GM19193 (cell line): ENCODE data around the gene TMEM209.

ENCODE experiments used
- POLR2A ChIP-seq: IDR thresholded peaks from 4 replicates; pipeline ENCODE4 v1.6.1; 2011; ENCODE audit not compliant: insufficient read depth, insufficient read length; ENCODE audit errors: extremely low read depth

Gene TMEM209

DNA sequence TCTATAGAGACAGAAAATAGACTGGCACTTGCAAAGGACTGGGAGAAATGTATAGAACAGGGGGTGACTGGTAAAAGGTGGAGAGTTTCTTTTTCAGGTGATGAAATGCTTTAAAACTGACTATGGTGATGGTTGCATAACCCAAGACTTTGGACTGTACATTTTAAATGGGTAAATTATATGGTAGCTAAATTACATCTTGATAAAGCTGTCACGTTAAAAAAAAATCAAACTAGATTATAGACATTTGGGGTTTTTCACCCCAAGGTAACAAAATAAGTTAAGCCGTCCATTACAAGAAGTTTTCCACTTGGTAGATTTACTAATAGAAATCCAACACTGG is 24.0 kb downstream of the TMEM209 start:
- TF ChIP-seq POLR2A: no peak

DNA sequence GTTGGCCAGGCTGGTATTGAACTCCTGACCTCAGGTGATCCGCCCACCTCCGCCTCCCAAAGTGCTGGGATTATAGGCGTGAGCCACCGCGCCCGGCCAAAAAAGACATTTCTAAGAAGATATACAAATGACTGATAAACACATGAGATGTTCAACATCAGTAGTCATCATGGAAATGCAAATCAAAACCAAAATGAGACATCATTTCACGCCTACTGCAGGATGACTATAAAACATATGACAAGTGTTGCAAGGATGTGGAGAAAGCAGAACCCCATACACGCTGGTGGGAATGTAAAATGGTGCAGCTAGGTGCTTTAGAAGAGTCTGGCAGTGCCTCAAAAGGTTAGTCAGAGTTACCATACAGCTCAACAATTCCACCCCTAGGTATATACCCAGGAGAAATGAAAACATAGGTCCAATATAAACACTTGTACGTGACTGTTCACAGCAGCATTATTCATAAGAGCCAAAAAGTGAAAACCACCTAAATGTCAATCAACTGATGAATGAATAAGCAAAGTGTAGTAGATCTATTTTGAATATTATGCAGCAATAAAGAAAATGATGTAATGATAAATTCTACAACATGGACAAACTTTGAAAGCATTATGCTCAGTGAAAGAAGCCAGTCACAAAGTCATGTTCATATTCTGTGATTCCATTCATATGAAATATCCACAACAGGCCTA is 24.5 kb downstream of the TMEM209 start:
- TF ChIP-seq POLR2A: no peak

DNA sequence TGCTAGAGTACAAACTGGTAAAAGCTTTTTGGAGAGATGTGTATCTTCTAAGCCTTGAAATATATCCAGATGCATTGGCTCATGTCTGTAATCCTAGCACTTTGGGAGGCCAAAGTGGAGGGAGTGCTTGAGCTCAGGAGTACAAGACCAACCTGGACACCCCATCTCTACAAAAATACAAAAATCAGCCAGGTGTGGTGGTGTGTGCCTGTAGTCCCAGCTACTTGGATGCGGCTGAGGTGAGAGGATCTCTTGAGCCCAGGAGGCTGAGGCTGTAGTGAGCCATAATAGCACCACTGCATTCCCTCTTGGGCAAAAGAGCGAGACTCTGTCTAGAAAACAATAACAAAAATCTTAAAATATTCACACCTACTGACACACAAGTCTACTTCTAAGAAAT is 25.6 kb downstream of the TMEM209 start:
- no peak for TF ChIP-seq POLR2A

DNA sequence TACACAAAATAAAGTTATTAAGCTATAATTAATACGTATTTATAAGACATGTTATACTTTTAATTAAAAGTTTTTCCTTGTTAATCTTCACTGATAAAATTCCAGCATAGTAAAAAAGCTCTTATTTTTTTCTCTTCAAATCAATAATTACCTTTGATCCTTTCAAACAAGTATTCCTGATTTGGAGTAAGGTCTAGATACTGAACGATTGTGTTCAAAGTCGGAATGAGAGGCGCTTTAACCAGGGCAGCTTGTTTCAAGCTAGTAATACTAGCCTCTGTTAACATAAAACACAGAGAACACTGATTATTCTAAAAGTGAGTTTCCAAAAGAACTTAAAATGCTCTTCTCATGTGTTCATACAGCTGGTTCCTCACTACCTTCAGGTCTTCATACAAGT is 27.0 kb downstream of the TMEM209 start:
- TF ChIP-seq POLR2A: no peak

DNA sequence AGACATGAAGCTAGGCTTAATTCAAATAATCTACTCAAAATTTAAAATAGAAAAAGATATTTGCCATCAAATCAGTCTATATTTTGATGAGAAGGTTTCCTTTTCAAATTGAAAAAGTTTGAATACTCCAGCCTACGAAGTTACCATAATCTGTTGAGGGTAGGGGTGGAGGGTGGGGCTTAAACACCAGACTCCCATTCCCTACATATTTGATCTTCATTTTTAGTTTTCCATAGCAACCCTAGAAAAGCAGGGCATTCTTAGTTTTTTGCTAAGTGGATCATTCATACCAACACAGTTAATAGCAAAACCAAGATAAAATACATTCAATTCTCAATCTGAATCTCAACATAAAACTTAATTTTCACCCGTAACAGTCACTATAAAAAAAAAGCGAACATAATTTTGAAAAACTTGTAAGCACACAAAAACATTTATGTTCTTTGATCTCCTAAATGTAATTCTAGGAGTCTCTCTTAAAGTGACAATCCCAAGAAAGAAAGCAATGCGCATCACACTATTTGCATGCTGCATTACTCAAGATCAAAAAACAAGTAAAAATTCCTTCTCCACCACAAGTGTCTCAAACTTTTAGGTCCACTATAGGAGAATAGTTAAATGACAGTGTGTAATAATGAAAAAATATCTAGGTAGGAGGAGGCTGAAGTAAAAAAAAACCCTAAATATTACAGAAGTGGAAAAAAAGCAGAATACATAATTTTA is 30.8 kb downstream of the TMEM209 start:
- TF ChIP-seq POLR2A: no peak

DNA sequence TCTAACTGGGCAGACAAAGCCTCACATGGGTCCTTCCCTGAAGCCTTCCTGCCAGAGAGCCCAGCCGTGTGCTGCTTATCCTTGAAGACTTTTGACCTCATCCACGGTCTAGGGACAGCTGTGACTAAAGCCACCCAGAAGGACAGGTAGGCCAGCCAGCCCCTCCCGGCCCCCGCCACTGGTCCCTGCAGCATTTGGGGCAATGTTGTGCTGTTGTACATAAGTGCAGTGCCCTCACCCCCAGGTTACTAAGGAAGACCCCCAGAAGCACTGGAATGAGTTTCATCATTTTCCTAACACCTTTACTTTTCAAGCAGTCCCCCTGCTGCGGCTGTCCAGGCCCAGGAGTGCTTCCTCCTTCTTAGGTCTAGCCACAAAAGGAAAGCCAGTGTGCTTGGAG is 43.0 kb downstream of the TMEM209 start:
- TF ChIP-seq POLR2A: no peak

DNA sequence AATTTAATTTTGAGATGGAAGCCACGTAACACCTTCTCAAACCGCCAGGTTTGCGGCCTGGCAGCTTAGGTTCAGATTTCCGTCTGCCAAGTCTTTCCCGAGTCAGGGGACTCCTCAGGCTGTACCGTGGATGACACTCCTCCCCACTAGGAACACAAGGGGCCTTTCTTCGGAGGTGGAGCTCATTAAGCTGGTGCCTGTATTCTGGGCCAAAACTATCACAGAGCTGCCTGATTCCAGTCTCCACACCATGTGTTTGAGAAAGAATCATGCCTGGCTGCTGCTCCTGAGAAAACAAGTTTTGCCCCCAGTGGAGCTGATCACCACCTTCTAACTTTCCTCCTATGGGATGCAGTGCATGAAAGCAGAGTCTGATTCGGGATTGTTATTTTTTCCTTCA is 44.8 kb downstream of the TMEM209 start:
- TF ChIP-seq POLR2A: no peak

DNA sequence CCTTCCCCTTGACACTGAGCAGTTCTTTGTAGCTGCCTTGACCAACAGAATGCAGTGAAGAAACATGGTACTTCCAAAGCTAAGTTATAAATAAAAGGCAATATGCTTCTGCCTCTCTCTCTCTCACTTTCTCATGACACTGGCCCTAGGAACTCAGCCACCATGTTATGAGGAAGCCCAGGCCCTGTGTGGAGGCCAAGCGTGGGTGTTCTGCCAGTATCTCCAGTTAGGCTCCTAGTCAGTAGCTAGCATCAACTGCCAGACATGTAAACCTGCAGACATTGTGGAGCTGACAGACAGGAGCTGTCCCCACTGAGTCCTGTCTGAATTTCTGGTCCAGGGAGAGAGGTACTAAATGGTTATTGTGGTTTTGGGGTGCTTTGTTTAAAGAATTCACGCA is 45.2 kb downstream of the TMEM209 start:
- TF ChIP-seq POLR2A: no peak

DNA sequence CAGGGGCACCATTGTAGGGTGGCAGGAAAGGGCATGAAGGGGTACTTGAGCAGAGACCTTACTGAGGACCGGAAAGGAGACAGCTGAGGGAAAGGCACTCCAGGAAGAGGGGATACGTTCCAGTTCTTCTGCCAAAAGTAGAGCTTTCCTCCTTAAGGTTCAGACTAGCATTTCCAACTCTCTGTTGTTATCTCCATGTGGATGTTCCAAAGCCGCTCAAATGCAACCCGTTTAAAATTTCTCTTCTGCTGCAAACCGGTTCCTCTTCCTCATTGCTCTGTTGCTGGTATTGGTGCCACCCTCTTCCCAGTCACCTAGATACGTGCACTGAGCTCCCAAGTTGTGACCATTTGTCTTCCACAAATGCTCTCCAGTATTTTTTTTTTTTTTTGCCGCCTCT is 47.5 kb downstream of the TMEM209 start:
- no peak for TF ChIP-seq POLR2A

DNA sequence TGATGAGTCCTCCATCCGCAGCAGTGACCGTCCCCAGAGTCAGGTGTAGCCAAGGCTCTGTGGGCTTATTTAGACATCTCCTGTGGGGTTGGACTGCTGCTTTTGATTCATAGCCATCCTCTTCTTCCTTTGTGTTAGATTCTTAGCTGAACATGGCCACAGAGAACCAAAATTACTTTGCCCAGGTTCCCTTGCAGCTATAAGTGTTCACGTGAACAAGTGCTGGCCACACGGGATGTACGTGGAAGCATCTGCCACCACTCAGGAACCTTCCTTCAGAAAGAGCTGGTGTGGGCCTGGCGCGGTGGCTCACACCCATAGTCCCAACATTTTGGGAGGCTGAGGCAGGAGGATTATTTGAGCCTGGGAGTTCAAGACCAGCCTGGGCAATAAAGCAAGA is 49.1 kb downstream of the TMEM209 start:
- no peak for TF ChIP-seq POLR2A

DNA sequence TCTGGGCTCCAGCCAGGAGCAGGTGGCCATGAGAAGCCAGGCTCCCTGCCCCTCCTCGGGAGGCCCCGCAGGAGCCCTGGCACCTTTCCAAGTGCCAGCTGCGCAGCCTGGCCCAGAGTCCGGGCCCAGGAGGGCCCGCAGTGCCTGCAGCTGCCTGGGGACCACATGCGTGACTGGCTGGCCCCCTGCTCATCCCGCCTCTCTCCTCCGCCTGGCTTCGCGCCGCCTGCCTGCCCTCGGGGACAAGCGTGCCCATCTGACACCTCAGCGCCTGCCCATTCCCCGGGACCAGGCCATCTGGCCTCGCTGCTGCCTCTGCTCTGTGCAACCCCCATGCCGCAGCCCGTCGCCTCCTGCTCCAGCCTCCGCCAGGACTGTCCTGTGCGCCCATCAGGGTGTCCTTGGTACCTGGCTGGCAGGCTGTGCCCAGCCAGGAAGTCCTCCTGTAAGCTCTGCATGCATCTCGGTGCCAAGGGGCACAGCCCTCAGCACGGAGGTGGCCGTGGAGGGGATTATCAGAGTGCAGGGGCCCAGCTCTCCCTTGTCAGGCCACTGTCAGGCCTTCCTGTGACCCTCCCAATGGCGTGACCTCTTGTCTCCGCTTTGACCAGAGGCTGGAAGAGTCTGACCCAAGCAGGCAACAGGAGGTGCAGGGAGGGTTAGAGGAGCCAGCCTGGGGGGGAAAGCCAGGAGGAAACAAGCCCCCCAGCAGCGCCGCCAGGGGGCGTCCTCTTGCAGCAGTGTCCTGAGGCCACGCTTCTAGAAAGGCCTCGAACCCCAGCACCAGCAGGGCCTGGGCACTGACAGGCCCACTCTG is 50.5 kb downstream of the TMEM209 start:
- TF ChIP-seq POLR2A: no peak

DNA sequence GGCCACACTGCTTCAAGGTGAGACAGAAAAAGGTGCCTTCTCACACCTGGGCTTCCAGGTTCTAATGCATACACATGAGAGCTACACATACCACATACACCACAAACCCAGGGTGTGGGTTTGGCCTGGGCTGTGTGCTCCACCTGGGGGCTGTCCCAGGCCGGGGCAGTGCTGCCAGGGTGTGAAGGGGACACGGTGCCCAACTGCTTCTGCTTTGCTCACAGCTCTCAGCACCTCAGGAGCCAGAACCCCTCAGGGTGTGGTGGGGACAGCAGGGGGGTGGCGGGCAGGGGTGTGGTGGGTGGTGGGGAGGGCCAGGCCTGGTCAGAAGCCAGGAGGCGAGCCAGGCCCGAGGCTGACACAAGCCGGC is 51.1 kb downstream of the TMEM209 start:
- no peak for TF ChIP-seq POLR2A

DNA sequence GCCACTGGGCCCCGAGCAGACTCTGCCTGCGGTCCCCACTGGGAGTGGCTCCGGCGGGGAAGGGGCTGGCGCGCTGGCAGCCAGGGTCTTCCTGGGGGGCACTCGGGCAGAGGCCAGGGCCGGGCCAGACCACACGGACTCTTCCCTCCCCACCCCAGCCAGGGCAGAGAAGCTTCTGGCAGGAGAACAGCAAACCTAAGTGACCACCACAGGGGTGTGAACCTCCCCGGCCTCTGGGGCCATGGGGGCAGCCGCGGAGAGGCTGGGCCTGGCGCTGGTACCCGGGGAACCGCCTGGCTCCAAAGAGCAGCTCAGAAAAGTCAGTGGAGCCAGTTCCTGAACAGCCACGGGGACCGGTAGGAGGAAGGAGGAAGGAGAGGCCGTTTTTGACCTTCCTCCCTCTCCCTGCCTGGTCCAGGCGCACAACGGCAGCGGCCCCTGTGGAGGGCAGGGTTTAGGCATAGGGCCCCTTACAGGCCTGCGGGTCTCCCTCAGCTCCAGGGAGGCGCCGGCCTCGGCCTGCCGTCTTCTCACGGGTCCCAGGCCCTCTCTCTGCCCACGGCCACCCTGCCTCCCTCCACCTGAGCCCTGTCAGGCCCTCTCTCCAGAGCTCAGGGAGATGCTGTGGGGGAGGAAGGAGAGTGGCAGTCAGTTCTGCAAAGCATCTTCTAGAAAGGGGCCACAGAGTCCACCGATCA is 51.8 kb downstream of the TMEM209 start:
- no peak for TF ChIP-seq POLR2A

DNA sequence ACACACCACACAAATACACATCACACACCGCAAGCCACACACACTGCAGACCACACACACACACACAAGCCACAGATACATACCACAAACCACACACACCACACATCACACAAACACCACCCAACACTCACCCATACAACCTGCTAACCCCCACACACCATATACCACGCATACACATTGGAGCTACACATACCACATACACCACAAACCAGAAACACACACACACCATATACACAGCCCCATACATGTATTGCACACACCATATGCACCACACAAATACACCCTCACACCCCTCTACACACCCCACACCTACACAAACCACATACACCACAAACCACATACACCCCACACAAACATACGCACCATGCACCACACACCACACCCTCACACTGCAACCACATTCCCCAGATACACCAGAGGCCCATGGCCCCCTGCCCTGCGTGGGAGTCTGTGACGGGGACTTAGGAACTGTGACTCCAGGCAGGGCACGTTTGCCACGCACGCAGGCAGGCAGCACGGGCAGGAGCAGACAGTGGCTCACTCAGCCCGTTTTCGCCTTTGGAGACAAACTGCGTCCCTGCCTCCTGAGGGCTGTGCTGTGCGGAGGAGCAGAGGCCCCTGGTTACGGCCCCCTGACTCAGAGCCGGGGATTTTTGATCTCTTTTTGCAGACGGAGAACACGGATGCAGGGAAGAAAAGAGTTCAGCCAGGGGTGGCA is 52.6 kb downstream of the TMEM209 start:
- no peak for TF ChIP-seq POLR2A
